Frontal cortex (tissue), 4 donors: ENCODE results near the gene C2orf76. TPM values are rescaled to one million over a fixed set of nuclear protein-coding genes. Genes with fewer than 3 reads are reported as not detected.
A peak's percentile ranks its signal among the peaks of the same experiment; 100 is the strongest.

Experiments
- DNase-seq, 2 donors: peaks; one replicate each; pipeline ENCODE4 v3.0.0; 2012; ENCODE audit warnings: low spot score in 2 of 2
- FAIRE-seq: peaks from 2 replicates; lab custom pipeline; 2012; peaks lifted over from hg19 to GRCh38; lab: Jason Lieb, UNC
- total RNA-seq: library from RNA; depleted of rRNA; stranded (reverse); fragments of >200 nt; gene quantifications from one replicate; pipeline ENCODE4 v1.2.3, GENCODE V29; 2014
- donor health status: control.
- donor health status: control.
- donor health status: control.

The C2orf76 gene
- total RNA-seq, 1 donor from 2014 or later: 11.0 TPM

- no peak for DNase-seq
- FAIRE-seq: no peak
Observed at GRCh38 chr2:119306196-119306590, 60.4 kb downstream of the C2orf76 start.

- DNase-seq (no peak), FAIRE-seq (no peak)
Observed at GRCh38 chr2:119305497-119306195, 61.0 kb downstream of the C2orf76 start.

GRCh38 chr2:119304847-119305246 lies 61.8 kb downstream of the C2orf76 start:
- FAIRE-seq (no peak), DNase-seq (no peak)

- FAIRE-seq (no peak), DNase-seq (no peak)
Observed at GRCh38 chr2:119301413-119301812, 65.2 kb downstream of the C2orf76 start.

DNA sequence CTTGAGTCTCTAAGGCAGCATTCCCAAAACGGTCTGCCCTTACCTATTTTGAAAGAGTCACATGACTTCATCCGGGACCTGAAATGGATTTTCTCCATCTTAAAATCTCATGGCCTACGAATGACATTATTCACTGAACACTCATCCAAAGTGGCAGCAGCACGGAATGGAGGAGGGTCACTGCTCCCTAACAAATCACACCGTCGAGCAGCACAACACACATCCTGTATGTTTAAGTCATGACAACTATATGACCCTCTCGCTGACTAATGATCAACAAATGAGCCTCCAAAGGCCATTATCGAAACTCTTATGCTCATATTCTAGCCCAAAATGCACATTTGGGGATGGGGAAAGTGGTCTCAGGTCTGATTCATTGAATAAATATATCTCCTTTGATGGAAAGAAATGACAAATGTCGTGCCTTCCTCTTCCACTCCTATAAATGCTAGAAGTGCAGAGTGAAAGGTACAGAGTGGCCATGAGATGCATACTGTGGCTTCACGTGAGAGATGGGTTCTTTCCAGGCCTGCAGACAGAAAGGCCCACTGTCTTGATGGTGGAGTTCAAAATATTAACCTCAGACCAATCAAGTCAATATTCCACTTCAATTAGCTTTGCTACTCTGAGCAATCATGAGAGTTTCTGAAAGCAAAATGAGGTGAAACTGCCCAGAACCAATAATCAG lies 70.8 kb downstream of the C2orf76 start:
- no peak for DNase-seq
- no peak for FAIRE-seq

DNA sequence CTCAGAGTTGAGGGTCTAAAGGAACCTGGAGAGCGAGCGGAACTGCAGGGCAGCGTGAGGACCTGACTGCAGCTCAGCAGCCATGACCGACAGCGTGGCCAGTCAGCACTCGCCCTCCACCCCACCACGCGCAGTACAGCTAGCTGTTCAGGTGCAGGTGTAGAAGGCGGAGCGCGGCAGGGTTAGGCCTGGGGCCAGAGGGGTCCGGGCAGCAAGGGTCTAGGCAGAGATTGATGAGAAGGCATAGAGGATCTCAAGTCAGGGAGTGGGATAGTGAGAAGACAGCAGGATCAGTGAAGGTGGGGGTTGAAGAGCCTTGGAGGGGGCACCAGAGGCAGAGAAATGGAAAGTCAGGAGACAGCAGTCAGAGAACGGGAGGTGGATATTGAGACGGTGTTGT lies 72.0 kb downstream of the C2orf76 start:
- no peak for FAIRE-seq
- DNase-seq: no peak

GRCh38 chr2:119293900-119294299 lies 72.7 kb downstream of the C2orf76 start:
- FAIRE-seq: no peak
- DNase-seq: no peak

DNA sequence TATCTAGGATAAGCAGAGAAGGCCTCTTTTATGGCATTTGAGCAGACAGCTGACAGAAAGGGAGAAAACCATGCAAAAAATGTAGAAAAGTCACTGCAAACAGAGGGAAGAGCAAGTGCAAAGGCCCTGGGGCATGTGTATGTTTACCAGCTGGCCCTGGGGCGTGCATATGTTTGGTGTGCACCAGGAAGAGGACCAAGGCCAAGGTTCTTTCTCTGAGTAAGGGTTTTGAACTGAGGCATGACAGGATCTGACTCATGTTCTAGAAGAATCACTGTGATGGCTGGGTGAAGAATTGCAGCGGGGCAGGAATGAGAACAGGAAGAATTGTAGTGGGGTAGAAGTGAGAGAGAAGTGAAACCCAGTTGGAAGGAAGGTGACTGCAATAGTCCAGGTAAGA lies 73.4 kb downstream of the C2orf76 start:
- DNase-seq: no peak
- FAIRE-seq: no peak

- FAIRE-seq: no peak
Observed at GRCh38 chr2:119292226-119292625, 74.4 kb downstream of the C2orf76 start.

DNA sequence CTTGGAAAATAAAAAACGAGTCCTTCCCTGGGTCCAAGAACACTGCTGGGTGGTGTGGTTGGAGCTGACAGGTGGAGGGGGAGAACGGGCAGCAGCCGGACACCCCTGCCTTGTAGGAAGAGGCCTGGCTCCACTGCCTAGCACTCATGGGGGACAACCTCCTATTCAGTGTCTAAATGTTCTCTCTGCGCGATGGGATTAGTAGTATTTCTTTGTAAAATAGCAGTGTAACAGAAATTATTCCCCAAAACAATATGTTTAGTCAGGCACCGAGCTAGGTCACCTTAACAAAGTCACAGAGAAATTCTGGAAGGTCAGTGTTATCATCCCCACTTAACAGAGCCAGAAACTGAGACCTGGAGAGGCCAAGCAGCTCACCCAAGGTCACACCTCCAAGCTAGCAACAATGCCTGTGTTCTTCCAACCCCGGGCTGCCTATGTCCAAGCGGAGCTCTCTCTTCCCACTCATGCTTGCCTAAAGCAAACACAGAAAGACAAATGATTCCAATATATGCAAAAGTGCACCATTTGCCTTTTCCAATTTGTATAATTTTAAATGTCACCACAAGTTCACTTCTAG lies 75.0 kb downstream of the C2orf76 start:
- FAIRE-seq (no peak), DNase-seq (no peak)

More at GRCh38 chr2:119292226-119292625, 74.4 kb downstream of the C2orf76 start:
- no peak for DNase-seq

GRCh38 chr2:119290859-119291587 lies 75.6 kb downstream of the C2orf76 start:
- FAIRE-seq (no peak), DNase-seq (peak; percentile 35 to 72)

DNA sequence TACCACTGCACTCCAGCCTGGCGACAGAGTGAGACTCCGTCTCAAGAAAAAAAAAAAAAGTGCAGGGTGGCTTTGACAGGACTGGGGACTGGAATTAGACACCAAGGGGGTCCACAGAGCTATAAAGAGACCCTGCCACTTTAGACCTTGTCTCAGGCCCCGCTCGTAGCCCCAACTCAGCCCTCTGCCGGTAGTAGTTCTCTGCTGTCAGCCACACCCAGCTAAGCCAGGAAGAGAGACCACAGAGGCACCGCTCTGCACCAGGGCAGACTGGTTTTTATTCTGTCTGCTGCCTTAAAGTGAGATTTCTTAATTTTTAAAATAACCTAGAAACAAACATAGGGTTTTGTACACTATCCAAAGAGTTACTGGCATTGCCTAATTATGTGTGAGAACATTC lies 77.0 kb downstream of the C2orf76 start:
- no peak for FAIRE-seq
- no peak for DNase-seq

GRCh38 chr2:119289093-119289492 lies 77.5 kb downstream of the C2orf76 start:
- no peak for DNase-seq
- FAIRE-seq: no peak

DNA sequence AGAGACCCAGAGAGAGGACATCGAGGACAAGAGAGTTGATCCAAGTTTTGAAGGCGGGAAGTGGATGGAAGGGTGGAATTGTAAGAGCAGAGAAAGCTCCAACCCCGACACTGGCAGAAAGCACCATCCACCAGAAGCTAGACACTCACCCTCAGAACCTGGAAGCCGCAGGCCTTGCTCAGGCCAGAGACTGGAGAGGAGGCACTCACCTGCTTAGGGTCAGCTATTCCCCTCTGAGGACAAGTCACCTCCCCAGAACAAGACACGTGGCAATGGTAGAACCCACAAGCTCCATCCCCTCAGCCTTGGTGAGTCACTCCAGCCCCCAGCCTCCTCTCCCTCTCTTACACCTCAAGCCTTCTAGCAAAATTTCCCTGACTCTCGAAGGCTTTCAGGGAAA lies 78.1 kb downstream of the C2orf76 start:
- FAIRE-seq: no peak
- DNase-seq: no peak

GRCh38 chr2:119286661-119287060 lies 80.0 kb downstream of the C2orf76 start:
- FAIRE-seq (no peak), DNase-seq (no peak)

DNA sequence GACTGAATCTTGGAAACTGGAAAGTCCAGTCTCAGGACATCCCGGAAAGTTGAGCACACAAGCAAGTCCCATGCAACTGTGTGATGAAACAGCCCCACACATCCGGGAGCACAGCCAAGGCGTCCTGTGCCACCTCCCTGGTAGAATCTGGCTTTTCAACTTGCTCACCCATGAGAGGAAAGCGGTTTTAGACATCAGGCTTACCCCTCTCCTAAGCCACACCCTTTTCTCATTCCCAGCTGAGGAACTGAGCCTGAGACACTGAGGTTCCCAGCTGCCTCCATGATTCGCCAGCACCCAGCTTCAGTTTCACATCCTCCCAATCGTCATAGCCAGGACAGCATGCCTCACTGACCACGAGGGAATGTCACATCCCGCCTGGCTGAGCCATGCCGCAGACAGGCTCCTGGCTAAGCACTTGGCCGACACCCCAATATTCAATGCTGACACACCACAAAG lies 82.7 kb downstream of the C2orf76 start:
- no peak for FAIRE-seq
- peak; percentile 22 to 65 for DNase-seq

DNA sequence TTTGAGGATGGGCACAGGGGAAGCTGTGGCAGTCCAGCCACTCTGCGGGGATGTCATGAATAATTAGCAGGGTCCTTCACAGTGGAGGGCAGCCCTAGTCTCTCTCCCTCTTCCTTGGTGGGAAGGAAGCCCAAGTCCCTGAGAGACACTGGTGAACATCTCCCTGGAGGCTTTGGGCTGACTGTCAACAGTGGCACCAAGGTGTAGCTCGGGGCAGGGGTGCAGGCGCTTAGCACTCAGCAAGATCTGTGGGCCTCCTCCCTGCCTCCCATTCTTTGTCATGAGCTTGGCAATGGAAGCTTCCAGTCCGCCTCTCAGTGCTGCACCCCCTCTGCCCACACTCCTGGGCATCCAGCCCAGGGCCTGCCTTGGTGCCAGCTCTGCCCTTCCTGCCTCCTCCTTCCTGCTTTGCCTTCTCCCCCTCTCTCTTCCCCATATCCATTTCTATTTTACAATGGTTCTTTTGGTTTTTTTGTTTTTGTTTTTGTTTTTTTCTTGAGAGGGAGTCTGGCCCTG lies 83.6 kb downstream of the C2orf76 start:
- DNase-seq (peak; percentile 28 to 56), FAIRE-seq (no peak)

- DNase-seq: no peak
- FAIRE-seq: no peak
Observed at GRCh38 chr2:119282146-119282995, 84.3 kb downstream of the C2orf76 start.

DNA sequence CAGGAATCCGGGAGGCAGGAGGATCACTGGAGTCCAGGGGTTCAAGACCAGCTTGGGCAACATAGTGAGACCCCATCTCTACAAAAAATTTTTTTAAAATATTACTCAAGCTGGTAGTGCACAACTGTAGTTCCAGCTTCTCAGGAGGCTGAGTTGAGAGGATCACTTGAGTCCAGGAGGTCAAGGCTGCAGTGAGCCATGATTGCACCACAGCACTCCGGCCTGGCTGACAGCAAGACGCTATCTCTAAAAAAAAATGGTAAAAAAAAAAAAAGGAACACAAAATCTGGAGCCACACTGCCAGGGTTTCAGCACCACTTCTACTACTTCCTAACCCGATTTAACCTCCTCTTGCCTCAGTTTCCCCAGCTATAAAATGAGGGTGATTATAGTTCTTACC lies 86.0 kb downstream of the C2orf76 start:
- DNase-seq: no peak
- FAIRE-seq: no peak
